Measurements from ENCODE around the gene PIGC.

The PIGC gene

GRCh38 chr1:172427191-172427590, 16.7 kb downstream of the PIGC start:
- DNase-seq, result no peak

- DNase-seq, result no peak
Observed at GRCh38 chr1:172425339-172425738, 18.5 kb downstream of the PIGC start.

- DNase-seq, result no peak
Observed at GRCh38 chr1:172423336-172423735, 20.5 kb downstream of the PIGC start.

GRCh38 chr1:172421974-172422604, 21.8 kb downstream of the PIGC start:
- DNase-seq, result no peak

- DNase-seq, result no peak
Observed at GRCh38 chr1:172420385-172420784, 23.5 kb downstream of the PIGC start, which contains the start of gene C1orf105. TSS of gene C1orf105 (plus strand) at chr1:172420685. CDS start at chr1:172420886, 201 bp downstream.

GRCh38 chr1:172417557-172417956, 26.3 kb downstream of the PIGC start:
- no peak for DNase-seq

GRCh38 chr1:172416496-172417035, 27.3 kb downstream of the PIGC start:
- no peak for DNase-seq

- DNase-seq, result no peak
Observed at GRCh38 chr1:172414331-172414730, 29.5 kb downstream of the PIGC start.

- DNase-seq, result no peak
Observed at GRCh38 chr1:172411791-172412338, 32.0 kb downstream of the PIGC start.

- DNase-seq, result no peak
Observed at GRCh38 chr1:172410027-172410426, 33.8 kb downstream of the PIGC start.

- DNase-seq, result no peak
Observed at GRCh38 chr1:172408958-172409357, 34.9 kb downstream of the PIGC start.

- no peak for DNase-seq
Observed at GRCh38 chr1:172406968-172407367, 36.9 kb downstream of the PIGC start.

GRCh38 chr1:172405912-172406311, 38.0 kb downstream of the PIGC start:
- DNase-seq, result no peak

GRCh38 chr1:172404121-172404520, 39.7 kb downstream of the PIGC start:
- DNase-seq, result no peak

GRCh38 chr1:172402878-172403569, 40.8 kb downstream of the PIGC start:
- DNase-seq, result no peak

GRCh38 chr1:172401892-172402291, 42.0 kb downstream of the PIGC start:
- DNase-seq, result no peak

GRCh38 chr1:172401477-172401876, 42.4 kb downstream of the PIGC start:
- no peak for DNase-seq

GRCh38 chr1:172400722-172401105, 43.2 kb downstream of the PIGC start:
- DNase-seq, result no peak

- no peak for DNase-seq
Observed at GRCh38 chr1:172399756-172400721, 43.8 kb downstream of the PIGC start.

GRCh38 chr1:172398970-172399755, 44.7 kb downstream of the PIGC start:
- no peak for DNase-seq

GRCh38 chr1:172398193-172398592, 45.7 kb downstream of the PIGC start:
- no peak for DNase-seq

GRCh38 chr1:172397633-172398032, 46.2 kb downstream of the PIGC start:
- no peak for DNase-seq
